Endothelial cell of umbilical vein (primary cell): ENCODE measurements around the gene BCOR. TPM values are rescaled to one million over a fixed set of nuclear protein-coding genes. Genes with fewer than 3 reads are reported as not detected.

Source experiments
- BruUV-seq: library from RNA; stranded (reverse); fragments of 400-500 nt; replicated peaks from 2 replicates; lab custom pipeline; 2021; lab: Mats Ljungman, UMichigan
- CTCF ChIA-PET: fragments of 300-600, 350-600 bp; sonication (Branson Sonifier 250); formaldehyde crosslinking; loops from one replicate; lab custom pipeline; 2021; ENCODE audit warnings: antibody characterized with exemption, inconsistent platforms; lab: Charles Lee
- POLR2A ChIA-PET: fragments of 300-600, 350-600 bp; sonication (Branson Sonifier 250); formaldehyde crosslinking; loops from one replicate; lab custom pipeline; 2021; ENCODE audit warnings: antibody characterized with exemption, inconsistent platforms; lab: Charles Lee
- DNase-seq: peaks from one replicate; pipeline ENCODE4 v3.0.0-alpha.2; 2011; ENCODE audit warnings: low read depth, low spot score
- FAIRE-seq: peaks from 2 replicates; lab custom pipeline; 2011; peaks lifted over from hg19 to GRCh38; lab: Jason Lieb, UNC
- H2AFZ ChIP-seq: 2 replicates; pipeline ENCODE4 v1.6.0; 2012; ENCODE audit warnings: low read depth, low read length, control low read depth, inconsistent platforms
- H3K27ac ChIP-seq: 2 replicates; pipeline ENCODE4 v1.5.1; 2011; ENCODE audit warnings: low read depth, mild to moderate bottlenecking, control low read depth, low read length, moderate library complexity; ENCODE audit not compliant: insufficient read depth
- H3K27me3 ChIP-seq, 2 experiments: 2 replicates each; pipeline versions ENCODE4 v1.6.0 to v1.6.1; 2011; ENCODE audit warnings: low read length in 2 of 2, mixed read lengths in 1 of 2; ENCODE audit not compliant: control insufficient read depth in 2 of 2, insufficient read depth in 2 of 2
- H3K36me3 ChIP-seq, 2 experiments: 2 replicates in 1 of 2; 3 replicates in 1 of 2; pipeline ENCODE4 v1.5.1; 2011; ENCODE audit warnings: low read length in 2 of 2, mild to moderate bottlenecking in 1 of 2, moderate library complexity in 1 of 2; ENCODE audit not compliant: control insufficient read depth in 2 of 2, insufficient read depth in 2 of 2; ENCODE audit errors: extremely low read depth in 1 of 2
- H3K4me1 ChIP-seq: 3 replicates; pipeline ENCODE4 v1.5.1; 2011; ENCODE audit warnings: mild to moderate bottlenecking, low read length; ENCODE audit not compliant: control insufficient read depth, insufficient read depth; ENCODE audit errors: extremely low read depth
- H3K4me2 ChIP-seq: 2 replicates; pipeline ENCODE4 v1.6.1; 2011; ENCODE audit warnings: low read length, control low read depth, mixed read lengths; ENCODE audit not compliant: insufficient read depth
- H3K4me3 ChIP-seq, 3 experiments: fragments of 200-600 bp in 1 of 3; sonication (generic), shearing (Covaris generic) in 1 of 3; replicated peaks in 1 of 3; 2 replicates each; pipeline ENCODE4 v1.5.1; 2011 to 2016; ENCODE audit warnings: control low read depth in 3 of 3, low read length in 3 of 3, mild to moderate bottlenecking in 2 of 3, inconsistent platforms in 1 of 3, low read depth in 1 of 3, moderate library complexity in 1 of 3; ENCODE audit not compliant: insufficient read depth in 1 of 3
- H3K79me2 ChIP-seq: 2 replicates; pipeline ENCODE4 v1.6.0; 2012; ENCODE audit warnings: low read length, inconsistent platforms; ENCODE audit not compliant: control insufficient read depth, insufficient read depth
- H3K9ac ChIP-seq: replicated peaks from 2 replicates; pipeline ENCODE3; 2011; ENCODE audit warnings: low read length, control low read depth; ENCODE audit not compliant: insufficient read depth; ENCODE audit errors: extremely low read depth
- H3K9me1 ChIP-seq: replicated peaks from 3 replicates; pipeline ENCODE4 v1.6.0; 2011; ENCODE audit warnings: mild to moderate bottlenecking, low read length; ENCODE audit not compliant: control insufficient read depth, insufficient read depth; ENCODE audit errors: extremely low read depth
- H3K9me3 ChIP-seq: replicated peaks from 2 replicates; pipeline ENCODE4 v1.5.1; 2012; ENCODE audit warnings: low read length, inconsistent platforms; ENCODE audit not compliant: control insufficient read depth, insufficient read depth
- H4K20me1 ChIP-seq: replicated peaks from 2 replicates; pipeline ENCODE3; 2011; ENCODE audit warnings: mild to moderate bottlenecking, low read length; ENCODE audit not compliant: control insufficient read depth, insufficient read depth; ENCODE audit errors: extremely low read depth
- EZH2 ChIP-seq: IDR thresholded peaks from 2 replicates; pipeline ENCODE4 v1.6.1; 2012; ENCODE audit warnings: borderline replicate concordance, low read depth, mild to moderate bottlenecking, moderate library complexity, low read length, inconsistent platforms; ENCODE audit not compliant: severe bottlenecking
- FOS ChIP-seq: IDR thresholded peaks from 2 replicates; pipeline ENCODE4 v1.6.1; 2011; ENCODE audit warnings: mild to moderate bottlenecking, low read length, moderate library complexity, borderline replicate concordance; ENCODE audit not compliant: insufficient read depth
- GATA2 ChIP-seq: IDR thresholded peaks from 2 replicates; pipeline ENCODE4 v1.7.0; 2011; ENCODE audit warnings: low read depth, mild to moderate bottlenecking, moderate library complexity, mixed read lengths, low read length; ENCODE audit not compliant: insufficient read length, insufficient read depth
- JUN ChIP-seq: IDR thresholded peaks from 2 replicates; pipeline ENCODE4 v1.6.1; 2011; ENCODE audit warnings: borderline replicate concordance, low read depth; ENCODE audit not compliant: insufficient read length, insufficient read depth
- MAX ChIP-seq: IDR thresholded peaks from 2 replicates; pipeline ENCODE4 v1.6.1; 2011; ENCODE audit not compliant: insufficient read depth, insufficient read length
- MYC ChIP-seq: IDR thresholded peaks from one replicate; pipeline ENCODE4 v1.6.1; 2011; ENCODE audit warnings: mild to moderate bottlenecking, low read depth, low read length
- POLR2A ChIP-seq: IDR thresholded peaks from 2 replicates; pipeline ENCODE4 v1.6.1; 2012; ENCODE audit warnings: low read depth, mild to moderate bottlenecking, control low read depth, low read length
- POLR2AphosphoS5 ChIP-seq: IDR thresholded peaks from 2 replicates; pipeline ENCODE4 v1.6.1; 2012; ENCODE audit warnings: low read depth, mild to moderate bottlenecking, control low read depth, low read length, moderate library complexity; ENCODE audit not compliant: insufficient read depth
- dilution Hi-C: fragments of 300-500 bp; cut with MboI; formaldehyde crosslinking; loops from one replicate; pipeline ENCODE4 v1.15.0; 2019; ENCODE audit warnings: low sequenced_read_pairs; ENCODE audit not compliant: extremely low pct_ligation_motif_present
- intact Hi-C: fragments of 100-400 bp; cut with micrococcal nuclease; formaldehyde crosslinking; loops from one replicate; pipeline ENCODE4 v1.10.0; 2022
- polyA plus RNA-seq, 4 experiments: library from polyadenylated mRNA; depleted of rRNA in 3 of 4; stranded (reverse) in 3 of 4; unstranded in 1 of 4; fragments of >200 nt; gene quantifications; 2 replicates each; pipeline versions ENCODE4 v1.2.1 to v1.2.3, GENCODE V29; 2011 to 2012; ENCODE audit warnings: missing spikeins in 1 of 4
- total RNA-seq: library from RNA; stranded (reverse); gene quantifications from 2 replicates; pipeline ENCODE4 v1.2.3, GENCODE V29; 2021
- TF ChIP-seq, protein P1 (sequence below), 2 donors: IDR thresholded peaks; 1 replicate in 1 of 2; 2 replicates in 1 of 2; pipeline ENCODE4 v1.5.1; 2011; ENCODE audit warnings: low read length in 2 of 2, mild to moderate bottlenecking in 2 of 2, moderate library complexity in 2 of 2, control low read depth in 1 of 2, inconsistent platforms in 1 of 2, low read depth in 1 of 2; ENCODE audit not compliant: insufficient read depth in 1 of 2; ENCODE audit errors: extremely low read depth in 1 of 2

The BCOR gene
- total and polyA plus RNA-seq, 2 donors (not counting 3 experiments of a cell fraction or from before 2014, with no cell fraction given) = 10.1 to 24.2 TPM

DNA sequence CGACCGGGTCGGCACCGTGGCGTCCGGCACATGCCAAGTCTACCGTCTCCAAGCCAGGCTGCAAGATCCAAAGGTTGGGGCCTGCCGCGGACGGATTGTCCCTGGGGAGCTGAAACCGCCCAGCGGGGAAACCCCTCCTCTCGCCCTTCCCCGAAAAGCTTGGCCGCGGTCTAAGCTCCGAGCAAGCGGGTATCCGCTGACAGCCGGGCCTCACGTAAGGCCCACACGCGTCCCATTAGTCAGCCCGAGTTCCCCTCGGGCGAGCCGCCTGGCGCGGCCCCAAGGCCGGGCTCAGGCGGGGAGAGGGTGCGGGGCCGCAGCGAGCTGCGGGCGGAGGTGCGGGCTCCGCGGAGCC lies 6.8 kb upstream of the BCOR start:
- no peaks in the 10 kb centered on the region for H3K9me3 ChIP-seq
- BruUV-seq = no TSS peak
- peak overlapping the region; percentile 38 for H3K4me2 ChIP-seq
- peak overlapping the region; percentile 27 for H3K27ac ChIP-seq
- no peak for TF ChIP-seq JUN
- TF ChIP-seq EZH2 = no peak
- TF ChIP-seq GATA2 = no peak
- TF ChIP-seq FOS = no peak
- no peak for TF ChIP-seq POLR2A
- no peak for TF ChIP-seq MAX
- no peak for TF ChIP-seq MYC
- TF ChIP-seq, protein P1, sequence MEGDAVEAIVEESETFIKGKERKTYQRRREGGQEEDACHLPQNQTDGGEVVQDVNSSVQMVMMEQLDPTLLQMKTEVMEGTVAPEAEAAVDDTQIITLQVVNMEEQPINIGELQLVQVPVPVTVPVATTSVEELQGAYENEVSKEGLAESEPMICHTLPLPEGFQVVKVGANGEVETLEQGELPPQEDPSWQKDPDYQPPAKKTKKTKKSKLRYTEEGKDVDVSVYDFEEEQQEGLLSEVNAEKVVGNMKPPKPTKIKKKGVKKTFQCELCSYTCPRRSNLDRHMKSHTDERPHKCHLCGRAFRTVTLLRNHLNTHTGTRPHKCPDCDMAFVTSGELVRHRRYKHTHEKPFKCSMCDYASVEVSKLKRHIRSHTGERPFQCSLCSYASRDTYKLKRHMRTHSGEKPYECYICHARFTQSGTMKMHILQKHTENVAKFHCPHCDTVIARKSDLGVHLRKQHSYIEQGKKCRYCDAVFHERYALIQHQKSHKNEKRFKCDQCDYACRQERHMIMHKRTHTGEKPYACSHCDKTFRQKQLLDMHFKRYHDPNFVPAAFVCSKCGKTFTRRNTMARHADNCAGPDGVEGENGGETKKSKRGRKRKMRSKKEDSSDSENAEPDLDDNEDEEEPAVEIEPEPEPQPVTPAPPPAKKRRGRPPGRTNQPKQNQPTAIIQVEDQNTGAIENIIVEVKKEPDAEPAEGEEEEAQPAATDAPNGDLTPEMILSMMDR (IDR thresholded peaks at IDR 0.05; ENCODE audit: extremely low read depth in 1 of 2, insufficient read depth in 1 of 2, low read depth in 1 of 2, low read length in 2 of 2) = no peak
- TF ChIP-seq POLR2AphosphoS5 = no peak
- dilution Hi-C loops = no loop called here
- no peaks in the 10 kb centered on the region for H3K79me2 ChIP-seq
- peak overlapping the region in 2 of 3 experiments; percentile 3 to 40 for H3K4me3 ChIP-seq
- POLR2A ChIA-PET = no interaction called here
- H3K9me1 ChIP-seq = no peaks in the 10 kb centered on the region
- peak overlapping the region; percentile 32 for H3K9ac ChIP-seq
- no peaks in the 10 kb centered on the region for H4K20me1 ChIP-seq
- H3K27me3 ChIP-seq = no peaks in the 10 kb centered on the region
- H2AFZ ChIP-seq = no peak overlapping the region
- FAIRE-seq = peak; percentile 15
- no peaks in the 10 kb centered on the region for H3K36me3 ChIP-seq
- CTCF ChIA-PET = interaction anchor here (1.5 kb wide), 1 partner anchor 163 kb away, joined by 4 read pairs; no protein-coding TSS in a partner anchor
- intact Hi-C loops = no loop called here
- peak; percentile 30 for DNase-seq
- H3K4me1 ChIP-seq = peaks cover 13% of the 10 kb centered on the region
